K562 (cell line): ENCODE data around the gene KMT5C. TPM values are rescaled to one million over a fixed set of nuclear protein-coding genes. Genes with fewer than 3 reads are reported as not detected.

Experiments used
- ATAC-seq: fragments of 200-7000 bp; cut with Tn5 transposase; 3 replicates; pipeline ENCODE4 v1.9.1; 2020; ENCODE audit warnings: moderate library complexity
- BruUV-seq: library from RNA; stranded (reverse); fragments of 400-500 nt; replicated peaks from 2 replicates; lab custom pipeline; 2021; lab: Mats Ljungman, UMichigan
- CTCF ChIA-PET: fragments of 300-600 bp; formaldehyde crosslinking; extraction: SDS; loops from one replicate; lab custom pipeline; 2021; ENCODE audit warnings: low intra/inter-chr PET ratio; lab: Yijun Ruan, JAX
- POLR2A ChIA-PET: fragments of 300-600, 350-650 bp; sonication (Branson Sonifier 250); formaldehyde crosslinking; extraction: SDS; loops from one replicate; lab custom pipeline; 2021; ENCODE audit warnings: antibody characterized with exemption, inconsistent platforms; lab: Yijun Ruan, JAX
- DNase-seq, 4 experiments: peaks; one replicate each; pipeline versions ENCODE4 v3.0.0 to v3.0.0-alpha.2; 2011 to 2018; ENCODE audit warnings: low spot score in 3 of 4, mixed read lengths in 3 of 4; ENCODE audit errors: extremely low read depth in 1 of 4
- FAIRE-seq: peaks from 2 replicates; lab custom pipeline; 2011; peaks lifted over from hg19 to GRCh38; lab: Jason Lieb, UNC
- H2AFZ ChIP-seq: 2 replicates; pipeline ENCODE4 v1.6.0; 2011; ENCODE audit warnings: low read depth, low read length, control low read depth, inconsistent platforms
- H3K27ac ChIP-seq: fragments of 200-600 bp; 3 replicates; pipeline ENCODE4 v1.8.0; 2011; ENCODE audit warnings: low read depth, mild to moderate bottlenecking, control low read depth, inconsistent platforms, low read length, moderate library complexity, mixed read lengths; ENCODE audit errors: extremely low read depth
- H3K27me3 ChIP-seq, 2 experiments: fragments of 300-600 bp in 1 of 2; 2 replicates in 1 of 2; 3 replicates in 1 of 2; pipeline versions ENCODE4 v1.6.0 to v1.8.0; 2011; ENCODE audit warnings: inconsistent platforms in 2 of 2, low read length in 2 of 2, mild to moderate bottlenecking in 1 of 2, mixed read lengths in 1 of 2, moderate library complexity in 1 of 2; ENCODE audit not compliant: control insufficient read depth in 2 of 2, insufficient read depth in 2 of 2
- H3K36me3 ChIP-seq: fragments of 300-600 bp; 3 replicates; pipeline ENCODE4 v1.8.0; 2011; ENCODE audit warnings: mild to moderate bottlenecking, low read length, inconsistent platforms; ENCODE audit not compliant: control insufficient read depth, insufficient read depth
- H3K4me1 ChIP-seq, 2 experiments: fragments of 200-600 bp in 1 of 2; replicated peaks in 1 of 2; 2 replicates in 1 of 2; 3 replicates in 1 of 2; pipeline versions ENCODE4 v1.5.1 to v1.8.0; 2011; ENCODE audit warnings: inconsistent platforms in 2 of 2, low read length in 2 of 2, mild to moderate bottlenecking in 1 of 2, mixed read lengths in 1 of 2, moderate library complexity in 1 of 2; ENCODE audit not compliant: control insufficient read depth in 2 of 2, insufficient read depth in 2 of 2
- H3K4me2 ChIP-seq: 2 replicates; pipeline ENCODE4 v1.6.1; 2011; ENCODE audit warnings: low read length, control low read depth, inconsistent platforms, mixed read lengths; ENCODE audit not compliant: insufficient read depth
- H3K4me3 ChIP-seq: fragments of 200-600 bp; sonication (generic), shearing (Covaris generic); 2 replicates; pipeline ENCODE4 v1.5.1; 2016; ENCODE audit warnings: control low read depth, inconsistent platforms
- H3K79me2 ChIP-seq: fragments of 200-600 bp; 3 replicates; pipeline ENCODE4 v1.8.0; 2011; ENCODE audit warnings: low read length, inconsistent platforms; ENCODE audit not compliant: control insufficient read depth, insufficient read depth
- H3K9ac ChIP-seq, 2 experiments: 2 replicates each; pipeline versions ENCODE4 v1.6.0 to v1.6.1; 2011; ENCODE audit warnings: low read depth in 2 of 2, low read length in 2 of 2, control low read depth in 1 of 2, inconsistent platforms in 1 of 2, mild to moderate bottlenecking in 1 of 2, mixed read lengths in 1 of 2; ENCODE audit not compliant: insufficient read depth in 1 of 2
- H3K9me1 ChIP-seq: one replicate; pipeline ENCODE4 v1.6.0; 2011; ENCODE audit warnings: inconsistent platforms, mild to moderate bottlenecking, low read length, moderate library complexity; ENCODE audit not compliant: control insufficient read depth, insufficient read depth
- H3K9me3 ChIP-seq: replicated peaks from 2 replicates; pipeline ENCODE4 v1.5.1; 2011; ENCODE audit warnings: low read depth, low read length, inconsistent platforms; ENCODE audit not compliant: control insufficient read depth, insufficient read depth
- H4K20me1 ChIP-seq: replicated peaks from 2 replicates; pipeline ENCODE4 v1.6.1; 2011; ENCODE audit warnings: low read length, inconsistent platforms, mixed read lengths; ENCODE audit not compliant: control insufficient read depth, insufficient read depth
- KLF6 ChIP-seq: fragments of 250-450 bp; sonication (Bioruptor Pico); IDR thresholded peaks from 2 replicates; pipeline ENCODE4 v1.4.0; 2020; ENCODE audit warnings: mild to moderate bottlenecking, moderate library complexity, borderline replicate concordance
- MEF2D ChIP-seq: conservative IDR thresholded peaks from 2 replicates; pipeline ENCODE4 v1.6.1; 2016; ENCODE audit warnings: low read depth, missing genetic modification characterization, missing compliant biosample characterization
- MNT ChIP-seq, 2 experiments: fragments of 450-650 bp; conservative IDR thresholded peaks; 2 replicates each; pipeline ENCODE4 v1.6.1; 2017; ENCODE audit warnings: mild to moderate bottlenecking in 2 of 2, moderate library complexity in 2 of 2
- NFIC ChIP-seq: fragments of 450-650 bp; IDR thresholded peaks from 2 replicates; pipeline ENCODE4 v1.6.1; 2017; ENCODE audit warnings: mild to moderate bottlenecking, inconsistent platforms
- RBBP5 ChIP-seq: fragments of 200-600 bp; sonication (generic); IDR thresholded peaks from 2 replicates; pipeline ENCODE4 v1.6.1; 2012; ENCODE audit warnings: borderline replicate concordance, mild to moderate bottlenecking, low read length, control low read depth, inconsistent platforms; ENCODE audit not compliant: insufficient read depth, poor library complexity, severe bottlenecking
- RBFOX2 ChIP-seq: fragments of 200-400 bp; formaldehyde crosslinking; IDR thresholded peaks from 2 replicates; pipeline ENCODE4 v1.6.1; 2017; ENCODE audit warnings: low read depth, mild to moderate bottlenecking, low read length, moderate library complexity
- SIRT6 ChIP-seq: IDR thresholded peaks from one replicate; pipeline ENCODE4 v1.6.1; 2012; ENCODE audit warnings: low read depth, mild to moderate bottlenecking, control low read depth, inconsistent platforms, low read length, moderate library complexity
- SUPT5H ChIP-seq: fragments of 450-650 bp; IDR thresholded peaks from 2 replicates; pipeline ENCODE4 v1.6.1; 2016
- ZNF347 ChIP-seq: fragments of 450-650 bp; formaldehyde crosslinking; IDR thresholded peaks from 2 replicates; pipeline ENCODE4 v1.4.0; 2020; ENCODE audit warnings: low read depth, mild to moderate bottlenecking, moderate library complexity
- WGBS: fragments of 100-300 bp; shearing (Covaris generic); methylation state at CpG from one replicate; pipeline ENCODE4 v1.1.6; 2016; ENCODE audit warnings: low coverage, mixed read lengths; ENCODE audit not compliant: insufficient coverage; ENCODE audit errors: missing lambda C conversion rate; 5-methylcytosine and 5-hydroxymethylcytosine counted together
- in situ Hi-C: fragments of 300-500 bp; cut with MboI; formaldehyde crosslinking; loops from 4 replicates; pipeline ENCODE4 v1.15.0; 2018; ENCODE audit warnings: inconsistent platforms, mixed read lengths
- intact Hi-C: fragments of 100-400 bp; cut with micrococcal nuclease; formaldehyde crosslinking; loops from 2 replicates; pipeline ENCODE4 v1.14.2; 2022
- polyA plus RNA-seq, 8 experiments: library from polyadenylated mRNA; depleted of rRNA in 4 of 8; stranded (reverse) in 5 of 8; unstranded in 3 of 8; fragments of >200 nt; fragmentation: Nextera tagmentation in 2 of 8; fragmentation: Illumina TruSeq in 1 of 8; extraction: Ambion mirVana in 2 of 8; extraction: Trizol in 1 of 8; gene quantifications; 2 replicates each; pipeline versions ENCODE4 v1.2.1 to v1.2.3, GENCODE V29; 2011 to 2014; ENCODE audit warnings: inconsistent platforms in 1 of 8, missing spikeins in 1 of 8
- total RNA-seq, 7 experiments: library from RNA; depleted of rRNA in 6 of 7; stranded (reverse); fragments of >200 nt in 6 of 7; fragmentation: Illumina TruSeq in 2 of 7; extraction: Trizol in 2 of 7; gene quantifications; 2 replicates each; pipeline versions ENCODE4 v1.2.1 to v1.2.3, GENCODE V29; 2011 to 2021; ENCODE audit warnings: low replicate concordance in 1 of 7
- TF ChIP-seq, protein P1 (sequence below): fragments of 250-450 bp; sonication (Bioruptor Pico); IDR thresholded peaks from 2 replicates; pipeline ENCODE4 v1.9.0; 2021; ENCODE audit warnings: mild to moderate bottlenecking, inconsistent platforms

Gene KMT5C
- total and polyA plus RNA-seq, 9 of the 15 experiments (the other 6 are each of a cell fraction or from before 2014, with no cell fraction given): 0.15 to 53.5 (median 16.6) TPM

DNA sequence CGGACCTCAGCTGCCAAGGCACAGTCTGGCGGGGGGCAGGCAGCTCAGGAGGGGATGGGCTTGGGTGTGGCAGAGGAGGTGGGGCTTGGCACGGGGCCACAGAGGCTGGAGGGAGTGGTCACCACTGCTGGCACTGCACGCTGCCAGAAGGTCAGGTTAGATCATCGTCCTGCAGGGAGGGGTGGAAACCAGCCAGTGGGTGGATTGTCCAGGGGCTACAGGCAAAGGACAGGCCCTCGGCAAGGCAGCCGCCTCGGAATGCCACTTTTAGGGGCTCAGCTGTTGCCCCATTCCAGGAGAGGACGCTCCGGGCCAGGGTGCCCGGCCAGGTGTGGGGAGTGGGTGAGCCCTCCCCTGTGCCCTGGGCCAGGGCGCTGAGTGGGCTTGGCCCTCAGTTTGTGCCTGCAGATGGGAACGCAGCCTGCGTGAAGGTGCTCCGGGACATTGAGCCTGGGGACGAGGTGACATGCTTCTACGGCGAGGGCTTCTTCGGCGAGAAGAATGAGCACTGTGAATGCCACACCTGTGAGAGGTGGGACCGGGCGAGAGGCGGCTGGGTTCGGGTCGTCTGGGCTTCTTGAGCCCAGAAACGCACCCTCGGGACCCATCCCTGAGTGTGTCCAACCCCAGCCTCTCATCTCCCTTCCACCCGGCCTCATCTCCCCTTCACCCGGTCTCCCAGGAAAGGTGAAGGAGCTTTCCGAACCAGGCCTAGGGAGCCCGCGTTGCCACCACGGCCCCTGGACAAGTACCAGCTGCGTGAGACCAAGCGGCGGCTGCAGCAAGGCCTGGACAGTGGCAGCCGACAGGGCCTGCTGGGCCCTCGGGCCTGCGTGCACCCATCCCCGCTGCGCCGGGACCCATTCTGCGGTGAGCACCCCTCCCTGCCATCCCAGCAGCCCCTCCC, 6.4 kb downstream of the KMT5C start:
- in situ Hi-C loops: no loop called here
- Histone ChIP-seq H4K20me1 (peaks cover 6% of the 10 kb centered on the region; the same call in 1 of the 2 replicates), H3K9me3 (no peaks in the 10 kb centered on the region), H3K9me1 (peaks cover 5% of the 10 kb centered on the region), H3K27ac (no peak overlapping the region), H3K79me2 (peaks cover 12% of the 10 kb centered on the region), H3K27me3 (no peaks in the 10 kb centered on the region), H3K4me2 (no peak overlapping the region), H3K9ac (peak overlapping the region in 1 of 2 experiments; percentile 81; a peak in 2 of 4 replicates), H3K4me1 (peaks cover 7 to 80% of the 10 kb centered on the region in 2 experiments; a peak in 4 of 5 replicates), H2AFZ (no peak overlapping the region), H3K4me3 (no peak overlapping the region), H3K36me3 (peaks cover 66% of the 10 kb centered on the region; the same call in 2 of the 3 replicates)
- intact Hi-C loops: no loop called here
- WGBS: 84% methylated on average over 26 of the region's 43 CpGs
- peak in 3 of 4 experiments; percentile 32 to 69 (median 61) for DNase-seq
- ChIA-PET CTCF (no interaction called here), POLR2A (interaction anchor here (0.5 to 1.2 kb wide), 3 partner anchors 10 to 66 kb away, joined by 3 read pairs; partner anchors contain the start of gene HSPBP1)
- BruUV-seq: no TSS peak
- FAIRE-seq: no peak
- peak; percentile 24 for ATAC-seq
- TF ChIP-seq ZNF347 (CRISPR knock-in tag) (no peak), NFIC (peak; percentile 88), MNT (conservative IDR thresholded peaks at IDR 0.05) (no peak), SUPT5H (no peak), MEF2D (tag) (no peak), KLF6 (CRISPR knock-in tag) (no peak), SIRT6 (no peak), RBFOX2 (peak; percentile 57; the same call in 1 of the 2 replicates), RBBP5 (no peak)
- TF ChIP-seq, protein P1, sequence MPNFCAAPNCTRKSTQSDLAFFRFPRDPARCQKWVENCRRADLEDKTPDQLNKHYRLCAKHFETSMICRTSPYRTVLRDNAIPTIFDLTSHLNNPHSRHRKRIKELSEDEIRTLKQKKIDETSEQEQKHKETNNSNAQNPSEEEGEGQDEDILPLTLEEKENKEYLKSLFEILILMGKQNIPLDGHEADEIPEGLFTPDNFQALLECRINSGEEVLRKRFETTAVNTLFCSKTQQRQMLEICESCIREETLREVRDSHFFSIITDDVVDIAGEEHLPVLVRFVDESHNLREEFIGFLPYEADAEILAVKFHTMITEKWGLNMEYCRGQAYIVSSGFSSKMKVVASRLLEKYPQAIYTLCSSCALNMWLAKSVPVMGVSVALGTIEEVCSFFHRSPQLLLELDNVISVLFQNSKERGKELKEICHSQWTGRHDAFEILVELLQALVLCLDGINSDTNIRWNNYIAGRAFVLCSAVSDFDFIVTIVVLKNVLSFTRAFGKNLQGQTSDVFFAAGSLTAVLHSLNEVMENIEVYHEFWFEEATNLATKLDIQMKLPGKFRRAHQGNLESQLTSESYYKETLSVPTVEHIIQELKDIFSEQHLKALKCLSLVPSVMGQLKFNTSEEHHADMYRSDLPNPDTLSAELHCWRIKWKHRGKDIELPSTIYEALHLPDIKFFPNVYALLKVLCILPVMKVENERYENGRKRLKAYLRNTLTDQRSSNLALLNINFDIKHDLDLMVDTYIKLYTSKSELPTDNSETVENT (CRISPR knock-in tag): no peak
